ENCODE data around the gene UBE2E1.

UBE2E1 gene

DNA sequence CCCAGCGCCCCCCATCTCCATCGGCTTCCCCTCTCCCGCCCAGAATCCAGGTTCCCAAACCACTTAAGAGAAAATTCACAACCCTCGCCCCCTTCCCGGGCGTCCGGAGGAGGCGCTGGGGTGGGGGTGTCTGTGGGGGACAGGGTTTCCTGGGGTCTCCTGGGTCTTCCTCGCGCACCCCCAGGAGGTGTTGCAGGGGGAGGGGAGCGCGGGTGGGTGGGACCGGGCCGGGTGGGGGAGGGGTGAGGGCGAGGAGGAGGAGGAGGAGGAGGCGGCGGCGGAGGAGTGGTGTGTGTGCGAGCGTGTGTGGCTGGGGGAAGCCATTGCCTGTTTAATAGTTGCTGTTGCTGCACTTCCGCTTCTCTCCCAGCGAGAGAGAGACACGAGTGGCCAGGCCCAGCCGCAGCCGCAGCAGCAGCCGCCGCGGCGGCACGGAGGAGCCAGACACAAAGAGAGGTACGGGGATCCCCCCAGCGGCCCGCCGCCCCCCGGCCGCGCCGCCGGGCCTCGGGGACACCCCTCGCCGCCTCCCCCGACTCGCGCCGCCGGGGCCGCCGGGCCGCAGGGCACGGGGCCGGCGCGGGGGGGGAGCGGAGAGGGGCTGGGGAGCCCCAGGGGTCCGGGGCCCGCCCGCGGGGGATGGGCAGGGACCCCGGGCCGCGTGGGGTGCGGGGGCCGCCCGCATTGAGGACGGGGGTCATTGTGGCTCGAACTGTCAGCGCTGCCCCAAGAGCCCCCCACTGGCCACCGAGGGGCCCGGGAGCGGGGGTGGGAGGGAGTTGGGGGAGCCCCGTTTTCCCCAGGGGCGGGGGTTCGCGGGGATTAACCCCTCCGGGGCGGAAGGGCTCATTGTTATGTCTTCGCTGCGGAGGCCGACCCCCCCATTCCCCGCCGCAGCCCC, at the start of gene UBE2E1:
Gene UBE2E1, plus strand, starts transcription at position 323 of the 901 bp plus-strand sequence. CDS start 1,315 bp downstream, outside the sequence.
- peak; percentile 51 for DNase-seq (ENCODE audit: low read depth)

DNA sequence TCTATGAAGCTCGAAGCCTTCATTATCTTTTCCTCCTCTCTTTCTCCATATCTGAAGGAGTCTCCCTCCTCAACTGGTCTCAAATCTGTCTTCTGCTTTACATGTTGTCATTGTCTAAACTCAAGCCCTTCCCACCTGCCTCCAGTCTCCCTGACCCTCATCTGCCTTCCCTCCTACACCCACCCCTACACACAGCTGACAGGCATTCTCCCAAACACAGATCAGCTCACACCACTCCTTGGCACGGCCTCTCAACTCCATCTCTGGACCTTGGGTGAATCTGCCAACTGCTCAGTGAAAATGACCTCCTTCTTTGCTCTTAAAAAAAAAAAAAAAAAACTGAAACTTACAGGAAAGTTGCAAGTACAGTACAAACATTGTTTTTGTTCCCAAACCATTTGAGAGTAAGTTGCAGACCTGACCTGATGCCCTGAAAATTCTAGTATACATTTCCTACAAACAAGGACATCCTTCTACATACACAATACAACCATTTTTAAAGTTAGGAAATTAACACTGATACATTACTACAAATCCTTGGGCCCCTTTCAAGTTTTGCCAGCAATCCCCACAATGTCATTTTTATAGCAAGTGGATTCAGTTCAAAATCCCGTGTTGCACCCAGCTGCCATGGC, 49.4 kb upstream of the UBE2E1 start:
- no peak for DNase-seq (ENCODE audit: low read depth)

- no peak for DNase-seq (ENCODE audit: low read depth)
These were observed 47.4 kb upstream of the UBE2E1 start for GRCh38 chr3:23758253-23758838.

GRCh38 chr3:23760325-23760724, 45.4 kb upstream of the UBE2E1 start:
- DNase-seq (ENCODE audit: low read depth), result no peak

DNA sequence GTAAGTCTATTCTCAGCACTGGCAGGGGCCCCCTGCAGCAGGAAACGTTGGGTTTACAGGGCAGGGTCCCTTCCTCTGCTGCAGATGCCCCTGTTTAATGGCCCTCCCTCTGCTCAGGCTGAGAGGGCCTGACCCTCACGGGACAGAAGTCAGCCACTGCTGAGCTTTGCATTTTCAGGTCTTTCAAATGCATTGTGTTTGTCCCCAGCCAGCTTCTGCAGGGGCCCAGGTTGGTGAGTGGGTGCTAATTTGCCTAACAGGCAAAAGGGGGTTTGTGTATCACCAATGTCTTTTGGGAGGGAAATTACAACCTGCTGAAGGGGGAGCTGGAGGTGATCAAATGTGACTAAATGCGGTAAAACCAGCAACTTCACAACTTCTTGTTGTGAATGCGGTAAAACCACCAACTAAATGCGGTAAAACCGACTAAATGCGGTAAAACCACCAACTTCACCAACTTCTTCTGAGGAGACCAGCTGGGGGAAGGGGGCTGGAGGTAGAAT, 44.8 kb upstream of the UBE2E1 start:
- no peak for DNase-seq (ENCODE audit: low read depth)

GRCh38 chr3:23761440-23761896, 44.3 kb upstream of the UBE2E1 start:
- DNase-seq (ENCODE audit: low read depth), result no peak

DNA sequence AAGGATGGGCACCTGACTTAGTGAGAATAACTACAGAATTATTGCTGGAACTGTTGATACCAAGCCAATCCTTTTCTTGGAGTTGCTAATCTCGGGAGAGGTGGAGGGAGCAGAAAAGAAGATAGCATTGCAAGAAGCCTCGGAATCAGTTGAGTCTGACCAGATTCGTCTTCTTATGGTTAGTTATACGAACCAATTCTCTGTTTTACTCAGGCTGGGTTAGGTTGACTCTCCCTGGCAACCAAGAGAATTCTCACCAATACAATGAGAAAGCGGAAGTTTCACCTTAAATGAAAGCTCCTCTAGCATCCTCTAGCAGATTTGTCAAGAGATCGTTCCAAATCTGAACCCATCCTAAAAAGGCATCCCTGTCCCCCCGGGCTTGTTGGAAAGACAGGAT, 43.5 kb upstream of the UBE2E1 start:
- DNase-seq (ENCODE audit: low read depth), result no peak

GRCh38 chr3:23762759-23763477, 42.8 kb upstream of the UBE2E1 start:
- no peak for DNase-seq (ENCODE audit: low read depth)

GRCh38 chr3:23764407-23764806, 41.3 kb upstream of the UBE2E1 start:
- no peak for DNase-seq (ENCODE audit: low read depth)

DNA sequence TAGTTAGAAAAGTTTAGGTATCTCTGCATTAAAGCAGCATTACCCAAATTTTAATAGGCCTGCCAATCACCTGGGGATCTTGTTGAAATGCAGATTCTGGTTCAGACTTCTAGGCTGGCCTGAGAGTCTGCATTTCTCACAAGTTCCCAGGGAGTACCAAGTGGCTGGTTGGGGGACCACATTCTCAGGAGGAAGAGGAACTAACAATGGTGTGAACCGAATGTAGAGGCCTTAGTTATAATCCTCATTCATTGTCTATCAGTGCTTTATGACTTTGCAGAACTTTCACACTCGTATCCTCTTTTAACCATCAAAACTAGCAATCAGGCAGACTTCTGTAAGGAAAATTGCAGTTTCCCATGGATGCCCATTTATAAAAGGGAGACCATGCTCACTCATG, 38.2 kb upstream of the UBE2E1 start:
- DNase-seq (ENCODE audit: low read depth), result no peak

- no peak for DNase-seq (ENCODE audit: low read depth)
These were observed 30.4 kb upstream of the UBE2E1 start for GRCh38 chr3:23775254-23775909.

DNA sequence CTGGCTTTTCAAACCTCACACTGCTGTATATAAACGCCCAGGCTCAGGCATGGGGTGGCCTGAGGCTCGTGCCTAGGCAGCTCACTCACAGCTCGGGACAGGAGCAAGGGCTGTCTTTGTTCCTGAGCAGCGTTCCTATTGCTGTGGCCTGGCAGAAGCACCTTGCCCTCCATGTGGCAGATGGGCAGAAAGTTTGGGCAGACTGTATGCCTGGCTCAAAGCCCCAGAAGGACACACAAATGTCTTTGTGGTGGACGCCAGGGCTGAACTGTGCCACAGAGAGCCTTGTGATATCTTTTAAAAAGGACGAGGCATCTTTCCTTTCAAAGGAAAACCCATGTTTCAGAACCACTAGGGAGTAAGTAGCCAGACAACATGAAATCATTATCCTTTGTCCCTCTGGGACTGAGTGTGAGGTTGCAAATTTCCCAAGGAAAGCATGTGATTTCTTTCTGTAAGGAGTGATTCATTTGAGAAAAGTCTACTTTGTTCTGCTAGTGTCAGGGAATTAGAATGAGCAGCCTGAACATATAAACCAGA, 29.3 kb upstream of the UBE2E1 start:
- no peak for DNase-seq (ENCODE audit: low read depth)

GRCh38 chr3:23778446-23778845, 27.3 kb upstream of the UBE2E1 start:
- DNase-seq (ENCODE audit: low read depth), result no peak

- no peak for DNase-seq (ENCODE audit: low read depth)
These were observed 25.9 kb upstream of the UBE2E1 start for GRCh38 chr3:23779841-23780240.

DNA sequence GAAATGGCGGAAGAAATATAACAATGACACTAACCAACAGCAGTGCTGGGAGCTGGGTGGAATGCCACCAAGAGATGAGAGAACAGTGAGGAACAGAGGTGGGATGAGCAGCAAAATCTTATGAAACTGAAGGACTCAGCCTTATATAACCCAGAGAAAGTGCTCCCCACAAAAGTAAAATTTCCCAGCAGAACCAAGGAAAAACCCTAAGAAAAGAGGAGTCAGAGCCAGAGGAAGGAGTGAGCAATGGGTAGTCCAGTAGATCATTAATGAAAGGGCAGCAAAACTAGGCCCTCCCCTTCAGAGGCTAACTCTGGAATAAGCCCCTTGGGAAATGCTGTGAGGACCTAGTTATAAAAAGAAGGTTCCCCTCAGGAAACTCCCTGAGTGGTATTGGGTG, 24.7 kb upstream of the UBE2E1 start:
- DNase-seq (ENCODE audit: low read depth), result no peak

GRCh38 chr3:23781871-23782270, 23.9 kb upstream of the UBE2E1 start:
- no peak for DNase-seq (ENCODE audit: low read depth)

DNA sequence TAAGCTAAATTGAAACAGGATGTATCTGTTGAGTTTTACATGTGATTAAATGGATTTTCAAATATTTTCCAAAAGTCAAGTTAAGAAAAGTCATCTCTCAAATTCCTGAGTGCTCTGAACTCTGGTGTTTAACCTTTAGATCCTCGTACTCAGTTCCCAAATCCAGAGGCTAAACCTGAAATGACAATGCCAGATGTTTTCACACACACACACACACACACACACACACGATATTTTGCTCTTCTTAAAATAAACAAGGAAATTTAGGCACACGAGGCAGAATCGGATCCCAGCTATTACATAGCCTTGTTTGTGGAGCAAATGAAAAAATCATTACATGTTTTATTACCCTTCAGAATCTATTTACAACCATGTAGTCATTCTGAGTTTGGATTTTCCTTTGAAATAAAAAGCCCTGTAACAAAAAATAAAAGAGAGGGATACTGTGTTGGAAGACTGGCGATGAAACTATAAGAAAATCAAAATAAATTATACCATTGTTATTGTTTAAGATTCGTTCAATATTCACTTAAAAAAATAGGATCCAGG, 20.6 kb upstream of the UBE2E1 start:
- no peak for DNase-seq (ENCODE audit: low read depth)

DNA sequence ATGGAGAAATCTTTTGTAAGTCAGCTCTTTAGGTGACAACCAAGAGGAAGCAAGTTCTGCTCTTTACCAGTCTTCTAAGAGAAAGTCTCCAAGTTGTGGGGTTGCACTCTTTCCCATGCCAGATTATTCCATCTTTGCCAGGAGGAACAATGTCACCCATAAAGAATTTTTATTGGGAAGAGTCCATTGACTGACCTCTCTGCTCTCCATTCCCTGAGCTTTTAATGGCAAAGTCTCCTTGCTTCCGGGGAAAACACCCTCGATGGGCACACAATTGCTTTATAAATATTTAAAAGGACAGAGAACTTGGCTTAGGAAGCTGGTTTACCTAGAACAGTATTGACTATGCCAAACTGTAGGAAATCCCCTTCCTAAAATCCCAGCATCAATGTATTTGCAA, 19.9 kb upstream of the UBE2E1 start:
- no peak for DNase-seq (ENCODE audit: low read depth)

DNA sequence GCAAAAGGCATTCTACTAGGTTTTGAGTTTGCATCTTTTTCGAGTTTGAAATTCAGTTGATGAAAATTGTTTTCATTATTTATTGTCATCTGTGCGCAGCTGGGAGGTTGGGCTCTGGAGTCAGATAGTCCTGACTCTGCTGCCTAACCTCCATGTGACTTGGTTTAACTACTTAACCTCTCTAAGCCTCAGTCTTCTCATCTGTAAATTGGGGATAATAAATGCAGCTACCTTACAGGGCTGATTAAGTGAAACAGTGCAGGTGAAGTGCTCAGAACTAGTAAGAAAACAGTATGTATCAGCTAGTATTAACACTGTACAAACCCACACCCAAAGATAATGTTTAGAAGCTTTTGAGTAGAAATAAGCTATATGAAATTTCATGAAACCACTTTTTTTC, 14.1 kb upstream of the UBE2E1 start:
- no peak for DNase-seq (ENCODE audit: low read depth)

- DNase-seq (ENCODE audit: low read depth), result no peak
These were observed 12.1 kb upstream of the UBE2E1 start for GRCh38 chr3:23793528-23794134.

- no peak for DNase-seq (ENCODE audit: low read depth)
These were observed 10.7 kb upstream of the UBE2E1 start for GRCh38 chr3:23795096-23795495.

Measured in stimulated activated CD8-positive, alpha-beta memory T cell treated with anti-CD3 and anti-CD28 coated beads, Interleukin-12 subunit alpha, Interleukin-12 subunit beta, amount 100 ng/mL, for 1 hour (primary cell).